Ascending aorta (tissue), 2 donors: Measurements from ENCODE around the gene RAB6B. TPM values are rescaled to one million over a fixed set of nuclear protein-coding genes. Genes with fewer than 3 reads are reported as not detected.

Experiments used
- DNase-seq, 2 donors: peaks; one replicate each; pipeline ENCODE4 v3.0.0-alpha.2; 2019; ENCODE audit warnings: low spot score in 2 of 2
- H3K27ac ChIP-seq, 2 donors: fragments of 200-600 bp; sonication (generic); one replicate each; pipeline ENCODE4 v1.5.1; 2016 to 2017; ENCODE audit warnings: mild to moderate bottlenecking in 1 of 2
- H3K27me3 ChIP-seq: fragments of 200-600 bp; sonication (generic); one replicate; pipeline ENCODE4 v1.5.1; 2017
- H3K36me3 ChIP-seq, 2 donors: fragments of 200-600 bp; sonication (generic); one replicate each; pipeline ENCODE4 v1.5.1; 2016
- H3K4me1 ChIP-seq, 2 donors: fragments of 200-600 bp; sonication (generic); one replicate each; pipeline ENCODE4 v1.5.1; 2016 to 2017; ENCODE audit warnings: mild to moderate bottlenecking in 1 of 2
- H3K4me3 ChIP-seq, 2 donors: fragments of 200-600 bp; sonication (generic); one replicate each; pipeline ENCODE4 v1.5.1; 2016 to 2017; ENCODE audit warnings: mild to moderate bottlenecking in 1 of 2
- H3K9me3 ChIP-seq, 2 donors: fragments of 200-600 bp; sonication (generic); one replicate each; pipeline ENCODE4 v1.5.1; 2016
- intact Hi-C: fragments of 100-400 bp; cut with DNase I; formaldehyde crosslinking; loops from one replicate; pipeline ENCODE4 v1.15.1; 2023
- total RNA-seq: library from RNA; depleted of rRNA; stranded (reverse); fragments of >200 nt; gene quantifications from one replicate; pipeline ENCODE4 v1.1.0, GENCODE V29; 2016
- TF ChIP-seq, protein P1 (sequence below), 3 experiments: fragments of 200-600 bp in 2 of 3; fragments of 450-650 bp in 1 of 3; sonication (generic) in 2 of 3; IDR thresholded peaks; one replicate each; pipeline ENCODE4 v1.5.1; 2016 to 2019; ENCODE audit warnings: antibody characterized with exemption in 3 of 3, mild to moderate bottlenecking in 1 of 3, moderate library complexity in 1 of 3

Gene RAB6B
- total RNA-seq, 1 donor from 2014 or later = 0.75 TPM

DNA sequence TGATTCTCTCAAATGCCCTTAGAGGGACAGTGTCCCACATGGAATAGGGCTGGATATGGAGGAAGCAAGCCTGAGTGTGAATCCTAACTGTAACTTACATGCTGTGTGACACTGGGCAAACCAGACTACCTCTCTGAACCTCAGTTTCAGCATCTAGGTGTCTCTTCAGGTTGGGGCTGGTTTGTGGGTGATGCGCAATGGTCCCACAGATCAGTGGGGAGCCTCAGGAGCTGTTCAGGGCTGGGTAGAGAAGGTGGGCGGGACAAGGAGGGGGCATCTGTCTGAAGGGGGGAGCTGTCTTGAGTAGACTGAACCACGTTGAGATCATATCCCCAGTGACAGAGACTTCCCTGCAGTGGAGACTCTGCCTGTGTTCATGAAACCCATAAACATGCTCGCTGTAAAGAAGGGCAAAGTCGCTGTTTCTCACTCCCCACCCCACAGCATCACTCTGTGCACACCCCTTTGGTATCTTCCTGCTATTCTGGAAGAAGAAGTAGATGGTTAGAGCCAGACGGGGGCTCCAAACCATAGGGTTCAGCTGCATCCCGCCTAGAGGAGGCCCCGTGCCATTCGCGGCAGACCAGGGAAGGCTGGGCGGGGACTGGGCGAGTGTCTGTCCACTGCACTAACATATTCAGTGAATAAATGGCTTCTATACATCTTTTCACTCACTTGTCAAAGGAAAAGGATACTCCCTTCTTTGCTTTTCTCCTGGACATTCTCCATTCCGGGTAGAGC is 61.6 kb downstream of the RAB6B start:
- TF ChIP-seq, protein P1, sequence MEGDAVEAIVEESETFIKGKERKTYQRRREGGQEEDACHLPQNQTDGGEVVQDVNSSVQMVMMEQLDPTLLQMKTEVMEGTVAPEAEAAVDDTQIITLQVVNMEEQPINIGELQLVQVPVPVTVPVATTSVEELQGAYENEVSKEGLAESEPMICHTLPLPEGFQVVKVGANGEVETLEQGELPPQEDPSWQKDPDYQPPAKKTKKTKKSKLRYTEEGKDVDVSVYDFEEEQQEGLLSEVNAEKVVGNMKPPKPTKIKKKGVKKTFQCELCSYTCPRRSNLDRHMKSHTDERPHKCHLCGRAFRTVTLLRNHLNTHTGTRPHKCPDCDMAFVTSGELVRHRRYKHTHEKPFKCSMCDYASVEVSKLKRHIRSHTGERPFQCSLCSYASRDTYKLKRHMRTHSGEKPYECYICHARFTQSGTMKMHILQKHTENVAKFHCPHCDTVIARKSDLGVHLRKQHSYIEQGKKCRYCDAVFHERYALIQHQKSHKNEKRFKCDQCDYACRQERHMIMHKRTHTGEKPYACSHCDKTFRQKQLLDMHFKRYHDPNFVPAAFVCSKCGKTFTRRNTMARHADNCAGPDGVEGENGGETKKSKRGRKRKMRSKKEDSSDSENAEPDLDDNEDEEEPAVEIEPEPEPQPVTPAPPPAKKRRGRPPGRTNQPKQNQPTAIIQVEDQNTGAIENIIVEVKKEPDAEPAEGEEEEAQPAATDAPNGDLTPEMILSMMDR (IDR thresholded peaks at IDR 0.05) = no peak
- DNase-seq = peak in 1 of 2 donors; percentile 15
- Histone ChIP-seq H3K36me3 (peaks cover under 1 to 7% of the 10 kb centered on the region in 2 donors), H3K9me3 (no peaks in the 10 kb centered on the region), H3K27ac (no peak overlapping the region), H3K4me1 (no peaks in the 10 kb centered on the region), H3K4me3 (no peak overlapping the region), H3K27me3 (no peaks in the 10 kb centered on the region)
- intact Hi-C loops = no loop called here

DNA sequence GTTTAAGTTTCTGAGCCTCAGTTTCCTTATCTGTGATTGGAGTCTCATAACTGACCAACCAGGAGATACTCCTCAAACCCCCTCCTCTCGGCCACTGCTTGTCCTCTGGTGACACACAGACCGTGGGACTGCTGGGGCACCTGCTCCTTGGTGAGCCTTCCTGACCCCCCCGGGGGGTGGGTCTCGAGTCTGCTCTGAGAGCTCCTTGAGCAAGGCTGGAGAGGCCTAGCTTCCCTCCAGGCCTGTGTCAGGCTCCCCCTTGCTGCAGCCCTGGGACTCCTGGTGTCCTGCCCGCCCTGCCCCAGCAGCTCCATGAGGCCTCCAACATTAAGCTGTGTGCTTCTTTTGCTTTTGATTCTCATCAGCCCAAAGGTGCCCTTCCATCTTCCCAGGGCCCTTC is 62.4 kb downstream of the RAB6B start:
- no peak for DNase-seq
- Histone ChIP-seq H3K4me3 (no peak overlapping the region), H3K9me3 (no peaks in the 10 kb centered on the region), H3K27ac (no peak overlapping the region), H3K36me3 (peaks cover 0 to 7% of the 10 kb centered on the region in 2 donors), H3K4me1 (no peaks in the 10 kb centered on the region), H3K27me3 (no peaks in the 10 kb centered on the region)
- intact Hi-C loops = no loop called here
- TF ChIP-seq, protein P1 (IDR thresholded peaks at IDR 0.05) = no peak

DNA sequence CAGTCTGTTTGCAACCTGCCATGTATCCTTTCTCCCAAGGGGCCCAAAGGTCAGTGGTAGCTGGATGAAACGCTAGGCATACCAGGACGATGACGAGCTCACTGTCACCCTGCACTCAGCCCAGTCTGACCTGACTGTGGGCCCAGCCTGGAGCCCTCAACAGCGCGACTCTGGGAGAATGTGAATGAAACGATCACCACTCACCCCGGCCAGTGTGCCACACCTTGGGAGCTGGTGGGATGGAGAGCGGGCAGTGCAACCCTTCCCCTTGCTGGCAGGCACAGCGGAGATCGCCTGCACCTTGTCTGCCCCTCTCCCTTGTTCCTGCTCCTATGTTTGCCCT is 62.9 kb downstream of the RAB6B start:
- TF ChIP-seq, protein P1 (IDR thresholded peaks at IDR 0.05) = no peak
- Histone ChIP-seq H3K27ac (no peak overlapping the region), H3K27me3 (no peaks in the 10 kb centered on the region), H3K36me3 (peaks cover 0 to 3% of the 10 kb centered on the region in 2 donors), H3K4me1 (no peaks in the 10 kb centered on the region), H3K4me3 (no peak overlapping the region), H3K9me3 (no peaks in the 10 kb centered on the region)
- DNase-seq = no peak
- intact Hi-C loops = no loop called here

DNA sequence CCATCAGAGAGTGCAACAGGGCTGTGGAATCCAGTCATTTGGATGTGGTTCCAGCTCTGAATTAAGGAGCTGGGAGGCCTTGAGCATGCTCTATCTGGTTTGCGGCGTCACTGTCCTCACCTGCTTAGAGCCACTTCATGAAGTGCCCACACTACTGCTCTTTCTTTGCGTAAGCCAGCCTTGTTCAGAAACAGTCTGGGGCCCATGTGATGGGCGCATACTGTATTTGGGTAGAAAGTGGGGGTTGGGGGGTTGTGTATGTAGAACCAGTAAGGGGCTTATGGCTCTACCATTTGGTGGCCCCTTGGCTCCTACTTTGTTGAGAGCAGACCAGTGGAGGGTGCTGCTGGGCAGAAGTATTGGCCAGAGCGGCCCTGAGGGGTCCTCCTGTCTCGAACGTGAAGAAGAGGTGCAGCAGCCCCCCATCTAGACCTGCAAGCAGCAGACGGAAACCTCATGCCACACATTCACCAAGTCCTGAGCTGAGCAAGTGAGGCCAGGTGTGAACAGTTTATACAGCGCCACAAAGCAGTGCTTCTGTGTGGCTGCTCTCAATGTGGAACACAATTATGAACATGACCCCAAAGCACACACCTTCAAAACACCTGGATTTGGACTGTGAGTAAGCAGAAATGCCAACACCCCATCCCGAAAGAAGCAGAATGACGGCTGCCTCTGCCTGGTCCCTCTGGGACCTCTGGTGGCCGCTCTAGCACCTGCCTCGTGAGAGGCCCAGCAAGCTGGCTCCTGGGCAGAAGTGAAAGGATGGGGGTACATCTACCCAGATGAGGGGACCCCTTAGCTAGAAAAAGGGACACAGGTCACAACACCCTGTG is 63.5 kb downstream of the RAB6B start:
- H3K27me3 ChIP-seq = no peaks in the 10 kb centered on the region
- TF ChIP-seq, protein P1 (IDR thresholded peaks at IDR 0.05) = no peak
- no peak overlapping the region for H3K27ac ChIP-seq
- H3K36me3 ChIP-seq = peaks cover 0 to 3% of the 10 kb centered on the region in 2 donors
- no peak for DNase-seq
- H3K4me3 ChIP-seq = no peak overlapping the region
- no peaks in the 10 kb centered on the region for H3K9me3 ChIP-seq
- intact Hi-C loops = no loop called here
- no peaks in the 10 kb centered on the region for H3K4me1 ChIP-seq

DNA sequence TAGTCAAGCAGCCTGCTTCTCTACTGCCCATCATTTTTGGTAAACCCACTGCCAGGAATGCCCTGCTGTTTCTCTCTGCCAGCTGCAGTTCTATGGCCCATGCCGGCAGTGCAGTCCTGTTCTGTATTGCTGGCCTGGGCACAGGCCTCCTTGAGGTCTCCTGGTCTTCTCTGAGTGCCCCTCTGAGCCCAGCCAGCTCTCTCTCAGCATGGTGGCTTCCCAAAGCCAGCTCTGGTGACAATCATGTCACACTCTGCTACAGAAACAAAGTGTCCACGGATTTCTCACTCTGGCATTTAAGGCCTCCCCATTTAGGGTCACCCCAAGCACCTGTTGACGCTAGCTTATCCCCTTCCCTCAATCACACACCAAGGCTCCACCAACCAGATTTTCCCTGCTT is 65.6 kb downstream of the RAB6B start:
- Histone ChIP-seq H3K4me1 (no peaks in the 10 kb centered on the region), H3K4me3 (no peak overlapping the region), H3K27me3 (no peaks in the 10 kb centered on the region), H3K9me3 (no peaks in the 10 kb centered on the region), H3K36me3 (peaks cover 0 to 11% of the 10 kb centered on the region in 2 donors), H3K27ac (no peak overlapping the region)
- DNase-seq = no peak
- intact Hi-C loops = no loop called here
- TF ChIP-seq, protein P1 (IDR thresholded peaks at IDR 0.05) = no peak
